SK-N-SH treated with all-trans-retinoic acid at 6 μM for 48 hours (cell line): ENCODE measurements around the gene ZSWIM7.

Experiments used
- ATAC-seq: fragments of 200-7000 bp; cut with Tn5 transposase; 3 replicates; pipeline ENCODE4 v1.9.1; 2020; ENCODE audit warnings: mild to moderate bottlenecking, moderate library complexity
- ARNTL ChIP-seq: fragments of 450-650 bp; formaldehyde crosslinking; IDR thresholded peaks from 2 replicates; pipeline ENCODE4 v1.5.0; 2020; ENCODE audit warnings: low read depth, mild to moderate bottlenecking, moderate library complexity, borderline replicate concordance
- BACH2 ChIP-seq: fragments of 250-450 bp; sonication (Bioruptor Pico); IDR thresholded peaks from 2 replicates; pipeline ENCODE4 v1.9.0; 2021; ENCODE audit warnings: mild to moderate bottlenecking, borderline replicate concordance
- CSDC2 ChIP-seq: fragments of 250-450 bp; sonication (Bioruptor Pico); IDR thresholded peaks from 2 replicates; pipeline ENCODE4 v1.5.0; 2020; ENCODE audit warnings: mild to moderate bottlenecking, moderate library complexity
- ESRRG ChIP-seq: fragments of 250-450 bp; sonication (Bioruptor Pico); IDR thresholded peaks from 2 replicates; pipeline ENCODE4 v1.6.1; 2021; ENCODE audit warnings: mild to moderate bottlenecking
- GLIS3 ChIP-seq: fragments of 250-450 bp; sonication (Bioruptor Pico); IDR thresholded peaks from 2 replicates; pipeline ENCODE4 v1.5.0; 2020; ENCODE audit warnings: mild to moderate bottlenecking, moderate library complexity
- ISL1 ChIP-seq: fragments of 250-450 bp; sonication (Bioruptor Pico); IDR thresholded peaks from 2 replicates; pipeline ENCODE4 v2.1.2; 2022; ENCODE audit warnings: mild to moderate bottlenecking, moderate library complexity
- OSR1 ChIP-seq: fragments of 250-450 bp; sonication (Bioruptor Pico); IDR thresholded peaks from 2 replicates; pipeline ENCODE4 v1.8.0; 2022; ENCODE audit warnings: moderate library complexity, mild to moderate bottlenecking, inconsistent platforms
- PPARA ChIP-seq: fragments of 250-450 bp; sonication (Bioruptor Pico); IDR thresholded peaks from 2 replicates; pipeline ENCODE4 v1.5.0; 2020; ENCODE audit warnings: mild to moderate bottlenecking, borderline replicate concordance
- RARB ChIP-seq: fragments of 250-450 bp; sonication (Bioruptor Pico); IDR thresholded peaks from 2 replicates; pipeline ENCODE4 v1.8.0; 2021; ENCODE audit warnings: mild to moderate bottlenecking, moderate library complexity
- SNAI2 ChIP-seq: fragments of 250-450 bp; sonication (Bioruptor Pico); IDR thresholded peaks from 2 replicates; pipeline ENCODE4 v1.5.0; 2020; ENCODE audit warnings: mild to moderate bottlenecking, moderate library complexity
- TCF4 ChIP-seq: fragments of 250-450 bp; sonication (Bioruptor Pico); IDR thresholded peaks from 2 replicates; pipeline ENCODE4 v1.8.0; 2021; ENCODE audit warnings: mild to moderate bottlenecking, moderate library complexity, borderline replicate concordance
- TOX ChIP-seq: fragments of 250-450 bp; sonication (Bioruptor Pico); IDR thresholded peaks from 2 replicates; pipeline ENCODE4 v1.8.0; 2021; ENCODE audit warnings: mild to moderate bottlenecking, moderate library complexity, borderline replicate concordance
- ZC3H10 ChIP-seq: fragments of 250-450 bp; sonication (Bioruptor Pico); IDR thresholded peaks from 2 replicates; pipeline ENCODE4 v1.5.1; 2021; ENCODE audit warnings: mild to moderate bottlenecking, moderate library complexity
- ZFP3 ChIP-seq: fragments of 250-450 bp; sonication (Bioruptor Pico); IDR thresholded peaks from 2 replicates; pipeline ENCODE4 v1.5.0; 2020; ENCODE audit warnings: mild to moderate bottlenecking, moderate library complexity
- ZFP30 ChIP-seq: fragments of 450-650 bp; formaldehyde crosslinking; IDR thresholded peaks from 2 replicates; pipeline ENCODE4 v1.5.0; 2022; ENCODE audit warnings: mild to moderate bottlenecking, moderate library complexity
- ZNF565 ChIP-seq: fragments of 450-650 bp; formaldehyde crosslinking; conservative IDR thresholded peaks from 2 replicates; pipeline ENCODE4 v1.5.0; 2020; ENCODE audit warnings: low read depth, mild to moderate bottlenecking, moderate library complexity
- ZNF70 ChIP-seq: fragments of 450-650 bp; formaldehyde crosslinking; IDR thresholded peaks from 2 replicates; pipeline ENCODE4 v1.5.0; 2020; ENCODE audit warnings: mild to moderate bottlenecking, moderate library complexity
- ZNF8 ChIP-seq: fragments of 450-650 bp; formaldehyde crosslinking; IDR thresholded peaks from 2 replicates; pipeline ENCODE4 v1.5.0; 2020; ENCODE audit warnings: mild to moderate bottlenecking, moderate library complexity
- TF ChIP-seq, protein P1 (sequence below): fragments of 250-450 bp; sonication (Bioruptor Pico); IDR thresholded peaks from 2 replicates; pipeline ENCODE4 v1.8.0; 2021; ENCODE audit warnings: low read depth, mild to moderate bottlenecking, moderate library complexity, borderline replicate concordance
- TF ChIP-seq, protein P2 (sequence below): fragments of 250-450 bp; sonication (Bioruptor Pico); IDR thresholded peaks from 2 replicates; pipeline ENCODE4 v1.5.1; 2021; ENCODE audit warnings: mild to moderate bottlenecking, moderate library complexity
- TF ChIP-seq, protein P3 (sequence below): fragments of 250-450 bp; sonication (Bioruptor Pico); IDR thresholded peaks from 2 replicates; pipeline ENCODE4 v1.5.0; 2020; ENCODE audit warnings: mild to moderate bottlenecking, moderate library complexity
- TF ChIP-seq, protein P4 (sequence below): fragments of 250-450 bp; sonication (Bioruptor Pico); IDR thresholded peaks from 2 replicates; pipeline ENCODE4 v1.8.0; 2020; ENCODE audit warnings: mild to moderate bottlenecking, moderate library complexity, borderline replicate concordance

ZSWIM7 gene

DNA sequence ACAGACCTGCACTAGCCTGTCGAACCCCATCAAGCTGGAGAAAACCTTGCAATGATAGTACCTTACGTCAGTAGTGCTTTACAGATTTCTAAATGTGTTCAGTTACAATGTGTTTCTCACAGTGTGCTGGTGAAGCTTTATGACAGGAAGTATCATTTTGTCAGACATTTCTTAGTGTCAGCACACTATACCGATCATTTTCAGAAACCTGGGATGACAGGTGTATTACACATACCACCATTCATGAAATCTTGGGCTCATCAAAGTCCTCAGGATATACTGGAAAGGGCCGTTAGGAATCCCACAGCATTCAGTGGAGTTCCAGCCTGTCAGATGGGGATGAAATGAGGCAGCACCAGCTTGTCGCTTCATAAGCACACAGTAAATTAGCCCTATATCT is 27.4 kb upstream of the ZSWIM7 start:
- ATAC-seq, result no peak
- TF ChIP-seq ZNF565 (CRISPR knock-in tag) (no peak), GLIS3 (CRISPR knock-in tag) (no peak), ESRRG (no peak), ZC3H10 (CRISPR knock-in tag) (no peak), OSR1 (CRISPR knock-in tag) (no peak), TCF4 (no peak), ZNF8 (CRISPR knock-in tag) (no peak), SNAI2 (CRISPR knock-in tag) (no peak), ZNF70 (CRISPR knock-in tag) (no peak), ARNTL (CRISPR knock-in tag) (no peak), BACH2 (CRISPR knock-in tag) (no peak), RARB (no peak), ZFP3 (CRISPR knock-in tag) (no peak), TOX (CRISPR knock-in tag) (no peak)
- TF ChIP-seq, protein P1, sequence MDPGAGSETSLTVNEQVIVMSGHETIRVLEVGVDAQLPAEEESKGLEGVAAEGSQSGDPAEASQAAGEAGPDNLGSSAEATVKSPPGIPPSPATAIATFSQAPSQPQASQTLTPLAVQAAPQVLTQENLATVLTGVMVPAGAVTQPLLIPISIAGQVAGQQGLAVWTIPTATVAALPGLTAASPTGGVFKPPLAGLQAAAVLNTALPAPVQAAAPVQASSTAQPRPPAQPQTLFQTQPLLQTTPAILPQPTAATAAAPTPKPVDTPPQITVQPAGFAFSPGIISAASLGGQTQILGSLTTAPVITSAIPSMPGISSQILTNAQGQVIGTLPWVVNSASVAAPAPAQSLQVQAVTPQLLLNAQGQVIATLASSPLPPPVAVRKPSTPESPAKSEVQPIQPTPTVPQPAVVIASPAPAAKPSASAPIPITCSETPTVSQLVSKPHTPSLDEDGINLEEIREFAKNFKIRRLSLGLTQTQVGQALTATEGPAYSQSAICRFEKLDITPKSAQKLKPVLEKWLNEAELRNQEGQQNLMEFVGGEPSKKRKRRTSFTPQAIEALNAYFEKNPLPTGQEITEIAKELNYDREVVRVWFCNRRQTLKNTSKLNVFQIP (CRISPR knock-in tag), result no peak
- TF ChIP-seq, protein P2, sequence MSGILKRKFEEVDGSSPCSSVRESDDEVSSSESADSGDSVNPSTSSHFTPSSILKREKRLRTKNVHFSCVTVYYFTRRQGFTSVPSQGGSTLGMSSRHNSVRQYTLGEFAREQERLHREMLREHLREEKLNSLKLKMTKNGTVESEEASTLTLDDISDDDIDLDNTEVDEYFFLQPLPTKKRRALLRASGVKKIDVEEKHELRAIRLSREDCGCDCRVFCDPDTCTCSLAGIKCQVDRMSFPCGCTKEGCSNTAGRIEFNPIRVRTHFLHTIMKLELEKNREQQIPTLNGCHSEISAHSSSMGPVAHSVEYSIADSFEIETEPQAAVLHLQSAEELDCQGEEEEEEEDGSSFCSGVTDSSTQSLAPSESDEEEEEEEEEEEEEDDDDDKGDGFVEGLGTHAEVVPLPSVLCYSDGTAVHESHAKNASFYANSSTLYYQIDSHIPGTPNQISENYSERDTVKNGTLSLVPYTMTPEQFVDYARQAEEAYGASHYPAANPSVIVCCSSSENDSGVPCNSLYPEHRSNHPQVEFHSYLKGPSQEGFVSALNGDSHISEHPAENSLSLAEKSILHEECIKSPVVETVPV, result no peak
- TF ChIP-seq, protein P3, sequence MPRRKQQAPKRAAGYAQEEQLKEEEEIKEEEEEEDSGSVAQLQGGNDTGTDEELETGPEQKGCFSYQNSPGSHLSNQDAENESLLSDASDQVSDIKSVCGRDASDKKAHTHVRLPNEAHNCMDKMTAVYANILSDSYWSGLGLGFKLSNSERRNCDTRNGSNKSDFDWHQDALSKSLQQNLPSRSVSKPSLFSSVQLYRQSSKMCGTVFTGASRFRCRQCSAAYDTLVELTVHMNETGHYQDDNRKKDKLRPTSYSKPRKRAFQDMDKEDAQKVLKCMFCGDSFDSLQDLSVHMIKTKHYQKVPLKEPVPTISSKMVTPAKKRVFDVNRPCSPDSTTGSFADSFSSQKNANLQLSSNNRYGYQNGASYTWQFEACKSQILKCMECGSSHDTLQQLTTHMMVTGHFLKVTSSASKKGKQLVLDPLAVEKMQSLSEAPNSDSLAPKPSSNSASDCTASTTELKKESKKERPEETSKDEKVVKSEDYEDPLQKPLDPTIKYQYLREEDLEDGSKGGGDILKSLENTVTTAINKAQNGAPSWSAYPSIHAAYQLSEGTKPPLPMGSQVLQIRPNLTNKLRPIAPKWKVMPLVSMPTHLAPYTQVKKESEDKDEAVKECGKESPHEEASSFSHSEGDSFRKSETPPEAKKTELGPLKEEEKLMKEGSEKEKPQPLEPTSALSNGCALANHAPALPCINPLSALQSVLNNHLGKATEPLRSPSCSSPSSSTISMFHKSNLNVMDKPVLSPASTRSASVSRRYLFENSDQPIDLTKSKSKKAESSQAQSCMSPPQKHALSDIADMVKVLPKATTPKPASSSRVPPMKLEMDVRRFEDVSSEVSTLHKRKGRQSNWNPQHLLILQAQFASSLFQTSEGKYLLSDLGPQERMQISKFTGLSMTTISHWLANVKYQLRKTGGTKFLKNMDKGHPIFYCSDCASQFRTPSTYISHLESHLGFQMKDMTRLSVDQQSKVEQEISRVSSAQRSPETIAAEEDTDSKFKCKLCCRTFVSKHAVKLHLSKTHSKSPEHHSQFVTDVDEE, result no peak

DNA sequence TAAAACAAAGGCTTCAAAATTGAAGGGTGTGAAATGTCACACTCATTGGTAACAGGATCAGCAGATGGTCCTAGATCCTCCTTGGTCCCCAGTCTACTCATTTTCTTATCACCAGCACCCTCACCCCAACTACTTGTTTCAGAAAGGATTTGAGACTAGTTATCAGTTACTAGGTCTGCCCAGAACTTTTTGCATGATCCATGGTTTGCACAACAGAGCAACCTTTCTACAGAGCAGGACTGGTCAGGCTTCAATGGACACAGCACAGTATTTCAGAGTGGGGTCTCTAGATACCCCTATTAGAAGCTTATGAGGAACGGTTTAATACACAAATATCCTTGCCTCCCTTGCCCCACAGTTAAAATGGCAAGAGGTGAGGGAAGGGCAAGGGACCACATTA is 25.7 kb upstream of the ZSWIM7 start:
- TF ChIP-seq OSR1 (CRISPR knock-in tag) (no peak), GLIS3 (CRISPR knock-in tag) (no peak), PPARA (CRISPR knock-in tag) (no peak)
- TF ChIP-seq, protein P1 (CRISPR knock-in tag), result no peak
- TF ChIP-seq, protein P4, sequence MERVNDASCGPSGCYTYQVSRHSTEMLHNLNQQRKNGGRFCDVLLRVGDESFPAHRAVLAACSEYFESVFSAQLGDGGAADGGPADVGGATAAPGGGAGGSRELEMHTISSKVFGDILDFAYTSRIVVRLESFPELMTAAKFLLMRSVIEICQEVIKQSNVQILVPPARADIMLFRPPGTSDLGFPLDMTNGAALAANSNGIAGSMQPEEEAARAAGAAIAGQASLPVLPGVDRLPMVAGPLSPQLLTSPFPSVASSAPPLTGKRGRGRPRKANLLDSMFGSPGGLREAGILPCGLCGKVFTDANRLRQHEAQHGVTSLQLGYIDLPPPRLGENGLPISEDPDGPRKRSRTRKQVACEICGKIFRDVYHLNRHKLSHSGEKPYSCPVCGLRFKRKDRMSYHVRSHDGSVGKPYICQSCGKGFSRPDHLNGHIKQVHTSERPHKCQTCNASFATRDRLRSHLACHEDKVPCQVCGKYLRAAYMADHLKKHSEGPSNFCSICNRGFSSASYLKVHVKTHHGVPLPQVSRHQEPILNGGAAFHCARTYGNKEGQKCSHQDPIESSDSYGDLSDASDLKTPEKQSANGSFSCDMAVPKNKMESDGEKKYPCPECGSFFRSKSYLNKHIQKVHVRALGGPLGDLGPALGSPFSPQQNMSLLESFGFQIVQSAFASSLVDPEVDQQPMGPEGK (CRISPR knock-in tag), result no peak
- no peak for ATAC-seq

DNA sequence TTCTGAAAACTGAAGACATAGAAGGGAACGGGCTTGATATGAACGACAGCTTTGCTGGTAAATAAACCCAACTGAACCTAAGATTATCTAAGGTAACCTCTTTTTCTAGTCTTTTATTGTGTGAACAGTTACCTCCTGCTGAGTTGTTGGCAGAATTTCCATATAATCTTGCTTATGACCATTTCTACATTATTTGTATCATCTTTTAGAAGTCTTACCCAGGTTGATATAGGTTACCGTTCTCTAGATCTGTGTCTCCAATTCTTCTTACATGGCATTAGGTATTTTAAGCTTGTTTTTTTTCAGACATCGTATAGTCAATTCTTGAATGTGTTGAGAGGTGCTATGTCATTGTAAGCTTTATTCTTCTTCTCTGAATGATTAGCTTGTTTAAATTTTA is 24.4 kb upstream of the ZSWIM7 start:
- no peak for TF ChIP-seq TCF4
- no peak for TF ChIP-seq SNAI2 (CRISPR knock-in tag)
- TF ChIP-seq CSDC2, result no peak
- ATAC-seq, result no peak

DNA sequence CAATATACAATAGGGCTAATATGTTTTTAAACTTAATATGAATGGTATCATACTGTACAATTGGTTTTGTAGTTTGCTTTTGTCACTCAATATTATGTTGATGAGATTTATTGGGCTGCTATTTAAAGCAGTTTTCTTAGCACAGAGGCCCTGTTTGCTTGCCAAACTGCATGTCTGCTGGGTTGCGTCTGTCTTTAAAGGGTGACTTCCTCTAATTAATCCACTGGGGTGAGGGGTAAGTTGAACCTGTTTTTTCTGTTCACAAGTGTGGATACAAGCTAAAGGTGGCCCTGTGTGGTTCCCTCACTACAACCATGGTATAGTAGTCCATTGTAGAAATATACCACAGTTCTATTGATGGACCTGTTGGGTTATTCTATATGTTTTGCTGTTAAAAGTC is 19.8 kb upstream of the ZSWIM7 start:
- TF ChIP-seq ISL1 (CRISPR knock-in tag) (no peak), ZFP30 (CRISPR knock-in tag) (no peak), TOX (CRISPR knock-in tag) (no peak), ZC3H10 (CRISPR knock-in tag) (no peak), BACH2 (CRISPR knock-in tag) (no peak), ZNF8 (CRISPR knock-in tag) (no peak), SNAI2 (CRISPR knock-in tag) (no peak), ESRRG (no peak), ZFP3 (CRISPR knock-in tag) (no peak), PPARA (CRISPR knock-in tag) (no peak), CSDC2 (no peak)
- TF ChIP-seq, protein P4 (CRISPR knock-in tag), result no peak
- TF ChIP-seq, protein P3, result no peak
- TF ChIP-seq, all 23 proteins: peak for 0
- ATAC-seq, result no peak
